HCT116 (cell line): ENCODE data around the gene COX8A. TPM values are rescaled to one million over a fixed set of nuclear protein-coding genes. Genes with fewer than 3 reads are reported as not detected.
"Not testable (repeated sequence)": the region's sequence is repeated elsewhere in the genome, so short reads cannot be mapped to it uniquely, and the experiment has no call there.

Experiments
- ATAC-seq: fragments of 200-7000 bp; cut with Tn5 transposase; 2 replicates; pipeline ENCODE4 v1.9.1; 2020; ENCODE audit warnings: mild to moderate bottlenecking, moderate library complexity
- BruUV-seq: library from RNA; stranded (reverse); fragments of 400-500 nt; replicated peaks from 2 replicates; lab custom pipeline; 2021; lab: Mats Ljungman, UMichigan
- CTCF ChIA-PET: fragments of 300-600 bp; sonication (Branson Sonifier 250); formaldehyde crosslinking; loops from one replicate; lab custom pipeline; 2021; ENCODE audit warnings: antibody characterized with exemption; lab: Charles Lee
- POLR2A ChIA-PET: fragments of 300-600, 350-600 bp; sonication (Branson Sonifier 250); formaldehyde crosslinking; loops from one replicate; lab custom pipeline; 2021; ENCODE audit warnings: antibody characterized with exemption; lab: Charles Lee
- RAD21 ChIA-PET, 2 experiments: fragments of 300-600 bp; sonication (Branson Sonifier 250); formaldehyde crosslinking; loops; one replicate each; lab custom pipeline; 2023; ENCODE audit warnings: low total read pairs in 2 of 2; ENCODE audit not compliant: uncharacterized antibody in 2 of 2, unreplicated experiment in 2 of 2, low non-redundant PET in 1 of 2; lab: Charles Lee
- DNase-seq: peaks from one replicate; pipeline ENCODE4 v3.0.0-alpha.2; 2010; ENCODE audit warnings: low read depth, low spot score
- H2AFZ ChIP-seq: fragments of 200-600 bp; shearing (Covaris generic), sonication (generic); 2 replicates; pipeline ENCODE4 v1.6.1; 2017; ENCODE audit warnings: low read depth, mixed run types, mixed read lengths, antibody characterized with exemption, low read length; ENCODE audit not compliant: poor library complexity, severe bottlenecking
- H3K27ac ChIP-seq: 2 replicates; pipeline ENCODE4 v1.5.1; 2012; ENCODE audit warnings: low read depth, low read length
- H3K27me3 ChIP-seq: fragments of 200-600 bp; sonication (generic); 2 replicates; pipeline ENCODE4 v1.6.1; 2016; ENCODE audit warnings: mixed run types, low read length, mixed read lengths; ENCODE audit not compliant: insufficient read depth
- H3K36me3 ChIP-seq, 2 experiments: fragments of 200-500 bp in 1 of 2; fragments of 200-600 bp in 1 of 2; sonication (Bioruptor generic) in 1 of 2; sonication (generic) in 1 of 2; 2 replicates each; pipeline versions ENCODE4 v1.5.1 to v1.6.1; 2014 to 2016; ENCODE audit warnings: low read length in 2 of 2, inconsistent platforms in 1 of 2, mixed read lengths in 1 of 2, mixed run types in 1 of 2; ENCODE audit not compliant: insufficient read depth in 2 of 2, control insufficient read depth in 1 of 2
- H3K4me1 ChIP-seq, 2 experiments: fragments of 200-600 bp in 1 of 2; sonication (generic) in 1 of 2; 2 replicates each; pipeline versions ENCODE4 v1.5.1 to v1.6.1; 2012 to 2017; ENCODE audit warnings: low read length in 2 of 2, inconsistent platforms in 1 of 2, mild to moderate bottlenecking in 1 of 2, mixed read lengths in 1 of 2, mixed run types in 1 of 2, moderate library complexity in 1 of 2; ENCODE audit not compliant: insufficient read depth in 2 of 2, control insufficient read depth in 1 of 2
- H3K4me2 ChIP-seq: fragments of 200-600 bp; sonication (generic); 2 replicates; pipeline ENCODE4 v1.6.1; 2017; ENCODE audit warnings: mixed run types, low read length, mixed read lengths
- H3K4me3 ChIP-seq, 2 experiments: fragments of 200-600 bp in 1 of 2; sonication (generic) in 1 of 2; replicated peaks in 1 of 2; 2 replicates each; pipeline ENCODE4 v1.5.1; 2011 to 2016; ENCODE audit warnings: low read length in 2 of 2, control low read depth in 1 of 2, low read depth in 1 of 2, mild to moderate bottlenecking in 1 of 2, mixed read lengths in 1 of 2, mixed run types in 1 of 2
- H3K79me2 ChIP-seq: fragments of 200-600 bp; sonication (generic); 2 replicates; pipeline ENCODE4 v1.6.1; 2017; ENCODE audit warnings: mild to moderate bottlenecking, mixed run types, low read length, moderate library complexity, mixed read lengths; ENCODE audit not compliant: insufficient read depth
- H3K9ac ChIP-seq: fragments of 200-600 bp; sonication (generic); 2 replicates; pipeline ENCODE4 v1.6.1; 2016; ENCODE audit warnings: low read length, mixed read lengths
- H3K9me2 ChIP-seq: fragments of 200-600 bp; sonication (generic), shearing (Covaris generic); 2 replicates; pipeline ENCODE4 v1.6.1; 2017; ENCODE audit warnings: mixed run types, mild to moderate bottlenecking, moderate library complexity; ENCODE audit not compliant: insufficient read depth
- H3K9me3 ChIP-seq, 2 experiments: fragments of 200-500 bp in 1 of 2; fragments of 200-600 bp in 1 of 2; sonication (Bioruptor generic) in 1 of 2; sonication (generic) in 1 of 2; 2 replicates each; pipeline ENCODE4 v1.6.1; 2014 to 2017; ENCODE audit warnings: low read length in 2 of 2, mixed read lengths in 2 of 2, inconsistent platforms in 1 of 2, low read depth in 1 of 2, mild to moderate bottlenecking in 1 of 2, mixed run types in 1 of 2, moderate library complexity in 1 of 2; ENCODE audit not compliant: control insufficient read depth in 1 of 2, insufficient read depth in 1 of 2
- H4K20me1 ChIP-seq: fragments of 200-600 bp; sonication (generic), shearing (Covaris generic); 2 replicates; pipeline ENCODE4 v1.6.1; 2017; ENCODE audit warnings: mixed run types, mild to moderate bottlenecking, moderate library complexity; ENCODE audit not compliant: insufficient read depth
- CBX3 ChIP-seq: IDR thresholded peaks from 2 replicates; pipeline ENCODE4 v1.6.1; 2012; ENCODE audit warnings: low read depth
- ELF1 ChIP-seq: IDR thresholded peaks from 2 replicates; pipeline ENCODE4 v1.6.1; 2012; ENCODE audit warnings: low read depth, borderline replicate concordance
- EZH2 ChIP-seq: fragments of 200-600 bp; sonication (generic); IDR thresholded peaks from 2 replicates; pipeline ENCODE4 v1.6.1; 2017; ENCODE audit warnings: antibody characterized with exemption, mixed run types
- FOSL1 ChIP-seq: IDR thresholded peaks from 2 replicates; pipeline ENCODE4 v1.6.1; 2012; ENCODE audit warnings: low read depth
- JUND ChIP-seq: IDR thresholded peaks from 2 replicates; pipeline ENCODE4 v1.6.1; 2012
- POLR2A ChIP-seq: IDR thresholded peaks from 2 replicates; pipeline ENCODE4 v1.7.0; 2011; ENCODE audit warnings: borderline replicate concordance; ENCODE audit not compliant: insufficient read depth, insufficient read length; ENCODE audit errors: extremely low read depth
- POLR2AphosphoS5 ChIP-seq: IDR thresholded peaks from 2 replicates; pipeline ENCODE4 v1.6.1; 2011; ENCODE audit warnings: mild to moderate bottlenecking, low read depth, low read length, moderate library complexity
- RAD21 ChIP-seq: IDR thresholded peaks from 2 replicates; pipeline ENCODE4 v1.6.1; 2012; ENCODE audit warnings: low read depth, mild to moderate bottlenecking
- SIN3A ChIP-seq: IDR thresholded peaks from 2 replicates; pipeline ENCODE4 v1.6.1; 2012; ENCODE audit warnings: low read depth
- SRF ChIP-seq: IDR thresholded peaks from 2 replicates; pipeline ENCODE4 v1.6.1; 2012; ENCODE audit warnings: low read depth
- YY1 ChIP-seq: IDR thresholded peaks from 2 replicates; pipeline ENCODE4 v1.6.1; 2011; ENCODE audit warnings: low read length, low read depth, moderate library complexity, mild to moderate bottlenecking; ENCODE audit not compliant: insufficient replicate concordance; ENCODE audit errors: extremely low read depth
- ZBTB33 ChIP-seq: IDR thresholded peaks from 2 replicates; pipeline ENCODE4 v1.6.1; 2011; ENCODE audit warnings: mild to moderate bottlenecking, low read length, moderate library complexity; ENCODE audit not compliant: insufficient replicate concordance; ENCODE audit errors: extremely low read depth
- ZFX ChIP-seq: fragments of 450-650 bp; IDR thresholded peaks from 2 replicates; pipeline ENCODE4 v1.6.1; 2017
- ZNF274 ChIP-seq: fragments of 200-500 bp; sonication (Bioruptor generic); IDR thresholded peaks from 2 replicates; pipeline ENCODE4 v1.6.1; 2014; ENCODE audit warnings: mild to moderate bottlenecking, low read depth, low read length, inconsistent platforms
- intact Hi-C: fragments of 100-400 bp; cut with micrococcal nuclease; formaldehyde crosslinking; loops from 2 replicates; pipeline ENCODE4 v1.10.0; 2022
- total RNA-seq: library from RNA; stranded (reverse); gene quantifications from one replicate; pipeline ENCODE4 v1.2.1, GENCODE V29; 2021; ENCODE audit not compliant: unreplicated experiment
- TF ChIP-seq, protein P1 (sequence below), 3 experiments: fragments of 200-600 bp in 1 of 3; sonication (generic) in 1 of 3; IDR thresholded peaks in 2 of 3; conservative IDR thresholded peaks in 1 of 3; 2 replicates each; pipeline ENCODE4 v1.5.1; 2012 to 2017; ENCODE audit warnings: low read depth in 2 of 3, low read length in 2 of 3, antibody characterized with exemption in 1 of 3, borderline replicate concordance in 1 of 3, control low read depth in 1 of 3, mild to moderate bottlenecking in 1 of 3, mixed read lengths in 1 of 3, mixed run types in 1 of 3, moderate library complexity in 1 of 3; ENCODE audit not compliant: insufficient read depth in 1 of 3

The COX8A gene
- total RNA-seq, 1 experiment from 2014 or later = 536 TPM

- TF ChIP-seq ELF1 (no peak), YY1 (no peak), SRF (no peak), FOSL1 (no peak)
Observed at GRCh38 chr11:63970902-63971301, 3.5 kb upstream of the COX8A start (continued).

DNA sequence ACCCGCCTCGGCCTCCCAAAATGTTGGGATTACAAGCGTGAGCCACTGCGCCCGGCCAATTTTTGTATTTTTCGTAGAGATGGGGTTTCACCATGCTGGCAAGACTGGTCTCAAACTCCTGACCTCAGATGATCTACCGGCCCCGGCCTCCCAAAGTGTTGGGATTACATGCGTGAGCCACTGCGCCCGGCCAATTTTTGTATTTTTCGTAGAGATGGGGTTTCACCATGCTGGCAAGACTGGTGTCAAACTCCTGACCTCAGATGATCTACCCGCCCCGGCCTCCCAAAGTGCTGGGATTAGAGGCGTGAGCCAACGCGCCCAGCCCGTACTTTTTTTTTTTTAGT, 535 bp upstream of the COX8A start:
- peak overlapping the region; percentile 61 for H3K27ac ChIP-seq
- ATAC-seq, H3K9me2 ChIP-seq, H4K20me1 ChIP-seq, POLR2A ChIA-PET, H3K27me3 ChIP-seq, DNase-seq, H3K9me3 ChIP-seq, RAD21 ChIA-PET, H3K36me3 ChIP-seq, H2AFZ ChIP-seq: not testable (repeated sequence)
- peak overlapping the region; percentile 22 to 100 for H3K4me3 ChIP-seq
- CTCF ChIA-PET = interaction anchor here (0.6 to 0.9 kb wide), 2 partner anchors 11 to 29 kb away, joined by 4 to 6 read pairs; no protein-coding TSS in a partner anchor
- peak overlapping the region; percentile 84 for H3K4me2 ChIP-seq
- peaks cover 40% of the 10 kb centered on the region for H3K79me2 ChIP-seq
- H3K9ac ChIP-seq = peak overlapping the region; percentile 100
- TSS peak; percentile 89 for BruUV-seq
- H3K4me1 ChIP-seq = peaks cover 10 to 23% of the 10 kb centered on the region in 2 experiments
- intact Hi-C loops = loop anchor here (2.0 kb wide), 1 partner anchor 57 kb away; the partner anchor contains the start of gene RCOR2

DNA sequence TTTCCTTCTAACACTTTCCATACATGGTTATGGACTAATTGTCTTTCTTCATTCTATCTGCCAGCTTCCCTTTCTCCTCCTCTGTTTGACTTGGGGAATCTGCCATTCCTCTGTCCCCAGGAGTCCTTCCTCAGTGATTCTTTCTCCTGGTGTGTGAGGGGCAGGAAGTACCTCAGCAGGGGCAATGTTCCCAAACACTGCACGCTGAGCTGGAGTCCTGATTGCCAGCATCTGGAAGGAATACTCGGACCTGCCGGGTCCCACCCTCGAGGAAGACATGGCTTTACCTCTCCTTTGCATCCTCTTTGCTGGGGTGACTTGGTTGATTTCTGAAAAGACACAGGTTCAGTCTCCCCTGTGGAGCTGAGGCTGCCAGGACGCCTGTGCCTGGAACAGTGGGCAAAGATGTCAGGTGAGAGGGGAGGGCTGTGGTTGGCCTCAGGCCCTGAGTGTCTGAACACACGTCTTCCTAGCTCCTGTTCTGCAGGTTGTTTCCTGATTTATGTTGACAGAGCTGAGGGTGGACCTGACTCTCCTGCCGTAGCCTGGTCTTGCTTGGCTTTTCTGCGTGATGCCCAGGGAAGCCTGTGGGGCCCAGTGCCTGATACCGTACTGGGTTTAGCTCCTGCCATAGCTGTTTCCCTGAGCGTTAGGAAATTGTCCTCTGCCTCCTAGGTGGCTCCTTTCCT, 4.3 kb downstream of the COX8A start:
- H4K20me1 ChIP-seq = no peaks in the 10 kb centered on the region
- no peaks in the 10 kb centered on the region for H3K9me3 ChIP-seq
- ATAC-seq = no peak
- no peak overlapping the region for H3K4me3 ChIP-seq
- H3K36me3 ChIP-seq = peaks cover 2 to 7% of the 10 kb centered on the region in 2 experiments; a peak in 2 of 4 replicates
- RAD21 ChIA-PET = no interaction called here
- H3K4me1 ChIP-seq = peaks cover 10 to 21% of the 10 kb centered on the region in 2 experiments
- no peak overlapping the region for H3K9ac ChIP-seq
- H3K79me2 ChIP-seq = peaks cover 51% of the 10 kb centered on the region
- CTCF ChIA-PET = no interaction called here
- POLR2A ChIA-PET = no interaction called here
- H3K27ac ChIP-seq = no peak overlapping the region
- intact Hi-C loops = no loop called here
- no peak overlapping the region for H2AFZ ChIP-seq
- H3K27me3 ChIP-seq = no peaks in the 10 kb centered on the region
- no peak overlapping the region for H3K4me2 ChIP-seq
- DNase-seq = no peak
- H3K9me2 ChIP-seq = no peaks in the 10 kb centered on the region
- BruUV-seq = no TSS peak
- TF ChIP-seq CBX3 (no peak), FOSL1 (no peak), JUND (no peak), EZH2 (no peak), SRF (no peak), POLR2AphosphoS5 (no peak), RAD21 (no peak), ZBTB33 (no peak), POLR2A (no peak), SIN3A (no peak), ZNF274 (no peak), ZFX (no peak)
- TF ChIP-seq, protein P1, sequence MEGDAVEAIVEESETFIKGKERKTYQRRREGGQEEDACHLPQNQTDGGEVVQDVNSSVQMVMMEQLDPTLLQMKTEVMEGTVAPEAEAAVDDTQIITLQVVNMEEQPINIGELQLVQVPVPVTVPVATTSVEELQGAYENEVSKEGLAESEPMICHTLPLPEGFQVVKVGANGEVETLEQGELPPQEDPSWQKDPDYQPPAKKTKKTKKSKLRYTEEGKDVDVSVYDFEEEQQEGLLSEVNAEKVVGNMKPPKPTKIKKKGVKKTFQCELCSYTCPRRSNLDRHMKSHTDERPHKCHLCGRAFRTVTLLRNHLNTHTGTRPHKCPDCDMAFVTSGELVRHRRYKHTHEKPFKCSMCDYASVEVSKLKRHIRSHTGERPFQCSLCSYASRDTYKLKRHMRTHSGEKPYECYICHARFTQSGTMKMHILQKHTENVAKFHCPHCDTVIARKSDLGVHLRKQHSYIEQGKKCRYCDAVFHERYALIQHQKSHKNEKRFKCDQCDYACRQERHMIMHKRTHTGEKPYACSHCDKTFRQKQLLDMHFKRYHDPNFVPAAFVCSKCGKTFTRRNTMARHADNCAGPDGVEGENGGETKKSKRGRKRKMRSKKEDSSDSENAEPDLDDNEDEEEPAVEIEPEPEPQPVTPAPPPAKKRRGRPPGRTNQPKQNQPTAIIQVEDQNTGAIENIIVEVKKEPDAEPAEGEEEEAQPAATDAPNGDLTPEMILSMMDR (IDR thresholded peaks at IDR 0.05 in 2 of 3, conservative IDR thresholded peaks at IDR 0.05 in 1 of 3; ENCODE audit: borderline replicate concordance in 1 of 3, insufficient read depth in 1 of 3, low read depth in 2 of 3, low read length in 2 of 3) = no peak
